GM18867 (cell line): ENCODE results near the gene LKAAEAR1.
"Not testable (repeated sequence)": the region's sequence is repeated elsewhere in the genome, so short reads cannot be mapped to it uniquely, and the experiment has no call there.

Experiments used
- ATAC-seq: cut with Tn5 transposase; IDR thresholded peaks from one replicate; pipeline ENCODE4 v1.9.1; 2021; ENCODE audit warnings: mild to moderate bottlenecking, moderate library complexity; ENCODE audit not compliant: unreplicated experiment

The LKAAEAR1 gene

GRCh38 chr20:64099086-64099786 is 15.0 kb upstream of the LKAAEAR1 start:
- no peak for ATAC-seq

- no peak for ATAC-seq
Measured at GRCh38 chr20:64098471-64099013, 14.3 kb upstream of the LKAAEAR1 start.

- ATAC-seq = no peak
Measured at GRCh38 chr20:64096535-64096934, 12.3 kb upstream of the LKAAEAR1 start.

GRCh38 chr20:64095927-64096326 is 11.7 kb upstream of the LKAAEAR1 start:
- no peak for ATAC-seq

- ATAC-seq = no peak
Measured at GRCh38 chr20:64095455-64095854, 11.3 kb upstream of the LKAAEAR1 start.

- no peak for ATAC-seq
Measured at GRCh38 chr20:64093013-64093503, 8.9 kb upstream of the LKAAEAR1 start.

- no peak for ATAC-seq
Measured at GRCh38 chr20:64092258-64093012, 8.2 kb upstream of the LKAAEAR1 start.

GRCh38 chr20:64091770-64092169 is 7.6 kb upstream of the LKAAEAR1 start:
- ATAC-seq = no peak

- no peak for ATAC-seq
Measured at GRCh38 chr20:64091340-64091739, 7.1 kb upstream of the LKAAEAR1 start.

GRCh38 chr20:64090165-64090564 is 6.0 kb upstream of the LKAAEAR1 start:
- ATAC-seq = no peak

- not testable (repeated sequence) for ATAC-seq
Measured at GRCh38 chr20:64088586-64088985, 4.4 kb upstream of the LKAAEAR1 start.

GRCh38 chr20:64087226-64087825 is 3.1 kb upstream of the LKAAEAR1 start:
- not testable (repeated sequence) for ATAC-seq

- ATAC-seq = no peak
Measured at GRCh38 chr20:64086801-64087200, 2.6 kb upstream of the LKAAEAR1 start.

GRCh38 chr20:64084685-64085152 is 521 bp upstream of the LKAAEAR1 start:
- no peak for ATAC-seq

GRCh38 chr20:64083378-64083803 is 807 bp downstream of the LKAAEAR1 start:
- peak; percentile 29 for ATAC-seq

GRCh38 chr20:64082820-64083377 is 1.3 kb downstream of the LKAAEAR1 start:
- ATAC-seq = no peak

GRCh38 chr20:64082126-64082731 is 2.0 kb downstream of the LKAAEAR1 start:
- no peak for ATAC-seq

GRCh38 chr20:64081624-64081964 is 2.6 kb downstream of the LKAAEAR1 start:
- ATAC-seq = no peak

- ATAC-seq = no peak
Measured at GRCh38 chr20:64080813-64081623, 3.2 kb downstream of the LKAAEAR1 start.
